ENCODE measurements around the gene BID. TPM values are rescaled to one million over a fixed set of nuclear protein-coding genes. Genes with fewer than 3 reads are reported as not detected.

The BID gene
- total RNA-seq, 2 experiments from 2014 or later = 59.9 to 60.3 TPM

GRCh38 chr22:17695986-17696385 lies 78.3 kb downstream of the BID start:
- no peak overlapping the region for H3K4me2 ChIP-seq (ENCODE audit: low read length)
- no peaks in the 10 kb centered on the region for H3K79me2 ChIP-seq (ENCODE audit: insufficient read depth, low read depth, low read length)
- intact Hi-C loops (cut with micrococcal nuclease; ENCODE audit: unreplicated experiment) = no loop called here
- TF ChIP-seq EZH2phosphoT487 (IDR thresholded peaks at IDR 0.05; ENCODE audit: borderline replicate concordance, low read depth, low read length) (no peak), CTCF (conservative IDR thresholded peaks at IDR 0.05; ENCODE audit: low read length) (no peak)
- ChIA-PET POLR2A (no interaction called here), CTCF (ENCODE audit: unreplicated experiment) (no interaction called here)
- no TSS peak for BruUV-seq (replicated peaks)
- H3K4me3 ChIP-seq (ENCODE audit: low read depth, low read length, poor library complexity, severe bottlenecking) = no peak overlapping the region
- H4K20me1 ChIP-seq (ENCODE audit: insufficient read depth, low read length) = no peaks in the 10 kb centered on the region
- no peak overlapping the region for H3K27ac ChIP-seq (ENCODE audit: low read depth, low read length, poor library complexity, severe bottlenecking)
- H3K36me3 ChIP-seq (ENCODE audit: insufficient read depth, low read length) = peaks cover 25% of the 10 kb centered on the region
- no peak overlapping the region for H2AFZ ChIP-seq (ENCODE audit: low read length)
- DNase-seq (ENCODE audit: low spot score) = no peak
- no peaks in the 10 kb centered on the region for H3K4me1 ChIP-seq (ENCODE audit: insufficient read depth, low read length, poor library complexity, severe bottlenecking)
- H3K9me3 ChIP-seq (ENCODE audit: low read length) = no peaks in the 10 kb centered on the region
- no peaks in the 10 kb centered on the region for H3K9me2 ChIP-seq (ENCODE audit: insufficient read depth, low read length)

- Histone ChIP-seq H3K9me3 (ENCODE audit: low read length) (no peaks in the 10 kb centered on the region), H4K20me1 (ENCODE audit: insufficient read depth, low read length) (no peaks in the 10 kb centered on the region), H3K79me2 (ENCODE audit: insufficient read depth, low read depth, low read length) (no peaks in the 10 kb centered on the region), H2AFZ (ENCODE audit: low read length) (no peak overlapping the region), H3K4me2 (ENCODE audit: low read length) (no peak overlapping the region), H3K4me3 (ENCODE audit: low read depth, low read length, poor library complexity, severe bottlenecking) (no peak overlapping the region), H3K27ac (ENCODE audit: low read depth, low read length, poor library complexity, severe bottlenecking) (no peak overlapping the region), H3K9me2 (ENCODE audit: insufficient read depth, low read length) (no peaks in the 10 kb centered on the region), H3K4me1 (ENCODE audit: insufficient read depth, low read length, poor library complexity, severe bottlenecking) (no peaks in the 10 kb centered on the region), H3K36me3 (ENCODE audit: insufficient read depth, low read length) (peaks cover 31% of the 10 kb centered on the region)
- no peak for DNase-seq (ENCODE audit: low spot score)
- no peak for TF ChIP-seq CTCF (conservative IDR thresholded peaks at IDR 0.05; ENCODE audit: low read length)
- no peak for TF ChIP-seq EZH2phosphoT487 (IDR thresholded peaks at IDR 0.05; ENCODE audit: borderline replicate concordance, low read depth, low read length)
- ChIA-PET POLR2A (no interaction called here), CTCF (ENCODE audit: unreplicated experiment) (no interaction called here)
- intact Hi-C loops (cut with micrococcal nuclease; ENCODE audit: unreplicated experiment) = no loop called here
- BruUV-seq (replicated peaks) = no TSS peak
Measured at GRCh38 chr22:17694752-17695151, 79.5 kb downstream of the BID start.

- BruUV-seq (replicated peaks) = no TSS peak
- H3K9me3 ChIP-seq (ENCODE audit: low read length) = no peaks in the 10 kb centered on the region
- CTCF ChIA-PET (ENCODE audit: unreplicated experiment) = no interaction called here
Measured at GRCh38 chr22:17694193-17694592, 80.1 kb downstream of the BID start.

More at GRCh38 chr22:17694193-17694592, 80.1 kb downstream of the BID start:
- Histone ChIP-seq H4K20me1 (ENCODE audit: insufficient read depth, low read length) (no peaks in the 10 kb centered on the region), H3K27ac (ENCODE audit: low read depth, low read length, poor library complexity, severe bottlenecking) (no peak overlapping the region), H3K4me1 (ENCODE audit: insufficient read depth, low read length, poor library complexity, severe bottlenecking) (no peaks in the 10 kb centered on the region), H3K4me3 (ENCODE audit: low read depth, low read length, poor library complexity, severe bottlenecking) (no peak overlapping the region), H3K9me2 (ENCODE audit: insufficient read depth, low read length) (no peaks in the 10 kb centered on the region), H2AFZ (ENCODE audit: low read length) (no peak overlapping the region), H3K36me3 (ENCODE audit: insufficient read depth, low read length) (peaks cover 37% of the 10 kb centered on the region), H3K4me2 (ENCODE audit: low read length) (no peak overlapping the region), H3K79me2 (ENCODE audit: insufficient read depth, low read depth, low read length) (no peaks in the 10 kb centered on the region)
- no peak for DNase-seq (ENCODE audit: low spot score)
- intact Hi-C loops (cut with micrococcal nuclease; ENCODE audit: unreplicated experiment) = no loop called here
- TF ChIP-seq CTCF (conservative IDR thresholded peaks at IDR 0.05; ENCODE audit: low read length) (no peak), EZH2phosphoT487 (IDR thresholded peaks at IDR 0.05; ENCODE audit: borderline replicate concordance, low read depth, low read length) (no peak)
- POLR2A ChIA-PET = no interaction called here

All from OCI-LY7 (cell line).